Thymus (tissue), 11 donors: ENCODE data around the gene PCP4. TPM values are rescaled to one million over a fixed set of nuclear protein-coding genes. Genes with fewer than 3 reads are reported as not detected.

Experiments
- DNase-seq, 9 donors: peaks; one replicate each; pipeline ENCODE4 v3.0.0-alpha.2; 2013; ENCODE audit warnings: low spot score in 9 of 9, low read depth in 6 of 9, missing footprints in 1 of 9
- H3K27ac ChIP-seq, 2 donors: one replicate each; pipeline ENCODE4 v1.5.1; 2013; ENCODE audit warnings: control low read depth in 1 of 2, low read depth in 1 of 2, low read length in 1 of 2, mild to moderate bottlenecking in 1 of 2, moderate library complexity in 1 of 2
- H3K27me3 ChIP-seq, 2 donors: one replicate each; pipeline ENCODE4 v1.5.1; 2013; ENCODE audit warnings: low read length in 1 of 2; ENCODE audit not compliant: control insufficient read depth in 2 of 2, insufficient read depth in 1 of 2
- H3K36me3 ChIP-seq, 2 donors: one replicate each; pipeline ENCODE4 v1.5.1; 2013; ENCODE audit warnings: low read length in 1 of 2, mild to moderate bottlenecking in 1 of 2, moderate library complexity in 1 of 2; ENCODE audit not compliant: control insufficient read depth in 2 of 2, insufficient read depth in 2 of 2
- H3K4me1 ChIP-seq, 2 donors: one replicate each; pipeline ENCODE4 v1.5.1; 2013; ENCODE audit warnings: low read length in 2 of 2; ENCODE audit not compliant: control insufficient read depth in 2 of 2, insufficient read depth in 2 of 2
- H3K4me3 ChIP-seq, 2 donors: one replicate each; pipeline ENCODE4 v1.5.1; 2013; ENCODE audit warnings: low read length in 2 of 2, control low read depth in 1 of 2, mild to moderate bottlenecking in 1 of 2
- H3K9me3 ChIP-seq, 2 donors: one replicate each; pipeline ENCODE4 v1.5.1; 2013; ENCODE audit warnings: low read length in 1 of 2, mild to moderate bottlenecking in 1 of 2; ENCODE audit not compliant: control insufficient read depth in 2 of 2, insufficient read depth in 1 of 2
- WGBS: extraction: QIAGEN DNeasy Blood & Tissue Kit; methylation state at CpG from one replicate; pipeline ENCODE4 v1.1.7; 2013; 5-methylcytosine and 5-hydroxymethylcytosine counted together
- polyA plus RNA-seq: library from polyadenylated mRNA; stranded (reverse); fragments of 200-250 nt; gene quantifications from one replicate; pipeline ENCODE4 v1.2.3, GENCODE V29; 2013
- total RNA-seq: library from RNA; stranded (reverse); fragments of 120-200 nt; gene quantifications from one replicate; pipeline ENCODE4 v1.2.4, GENCODE V29; 2013
- donor health status: healthy.

Gene PCP4
- total and polyA plus RNA-seq, 2 donors, result 2.1 to 13.1 TPM

DNA sequence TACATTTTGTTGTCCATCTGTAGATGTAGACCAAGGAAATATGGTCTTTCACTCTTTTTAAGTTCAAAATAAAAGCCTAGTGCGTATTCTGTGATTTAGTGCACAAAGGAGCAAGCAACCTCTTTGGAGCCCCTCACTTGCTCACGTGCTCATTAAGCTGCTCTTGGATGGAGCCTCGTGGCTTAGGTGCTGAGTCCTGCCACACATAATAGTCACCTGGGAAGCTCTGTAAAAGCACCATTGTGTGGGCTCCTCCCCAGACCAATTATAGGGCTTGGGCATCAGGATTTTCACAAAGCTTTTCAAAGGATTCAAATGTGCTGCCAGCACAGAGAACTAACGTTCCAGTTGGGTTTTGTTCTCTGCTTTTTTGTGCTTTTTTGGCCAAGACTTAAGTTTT, 85.0 kb downstream of the PCP4 start:
- H3K27me3 ChIP-seq, result no peaks in the 10 kb centered on the region
- no peak overlapping the region for H3K27ac ChIP-seq
- no peak for DNase-seq
- whole genome bisulfite sequencing, result 75% methylated on average over 4 of the region's 4 CpGs
- H3K36me3 ChIP-seq, result no peaks in the 10 kb centered on the region
- H3K4me3 ChIP-seq, result no peak overlapping the region
- H3K4me1 ChIP-seq, result no peaks in the 10 kb centered on the region
- H3K9me3 ChIP-seq, result no peaks in the 10 kb centered on the region

- H3K36me3 ChIP-seq, result no peaks in the 10 kb centered on the region
- H3K27ac ChIP-seq, result no peak overlapping the region
- no peaks in the 10 kb centered on the region for H3K9me3 ChIP-seq
- no peak overlapping the region for H3K4me3 ChIP-seq
- H3K4me1 ChIP-seq, result no peaks in the 10 kb centered on the region
- H3K27me3 ChIP-seq, result no peaks in the 10 kb centered on the region
- DNase-seq, result no peak
- 84% methylated on average over 10 of the region's 10 CpGs for WGBS
Measured at GRCh38 chr21:39954570-39954969, 87.3 kb downstream of the PCP4 start.

DNA sequence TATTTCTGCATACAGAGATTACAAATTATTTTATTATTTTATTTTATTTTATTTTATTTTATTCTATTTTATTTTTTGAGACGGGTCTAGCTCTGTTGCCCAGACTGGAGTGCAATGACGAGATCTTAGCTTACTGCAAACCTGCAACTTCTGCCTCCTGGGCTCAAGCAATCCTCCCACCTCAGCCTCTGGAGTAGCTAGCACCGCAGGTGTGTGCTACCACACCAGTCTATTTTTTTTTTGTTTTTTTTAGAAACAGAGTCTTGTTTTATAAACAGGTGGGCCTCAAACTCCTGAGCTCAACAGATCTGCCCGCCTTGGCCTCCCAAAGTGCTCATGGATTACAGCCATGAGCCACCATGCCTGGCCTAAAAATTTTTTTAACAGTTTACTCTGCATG, 88.1 kb downstream of the PCP4 start:
- no peak for DNase-seq
- H3K27ac ChIP-seq, result no peak overlapping the region
- no peaks in the 10 kb centered on the region for H3K27me3 ChIP-seq

GRCh38 chr21:39956586-39956985, 89.3 kb downstream of the PCP4 start:
- H3K27ac ChIP-seq, result no peak overlapping the region
- no peaks in the 10 kb centered on the region for H3K4me1 ChIP-seq
- H3K9me3 ChIP-seq, result no peaks in the 10 kb centered on the region
- WGBS, result 96% methylated on average over 4 of the region's 4 CpGs
- H3K4me3 ChIP-seq, result no peak overlapping the region
- DNase-seq, result no peak
- no peaks in the 10 kb centered on the region for H3K36me3 ChIP-seq
- no peaks in the 10 kb centered on the region for H3K27me3 ChIP-seq

More for the DNA sequence above, 88.1 kb downstream of the PCP4 start:
- H3K36me3 ChIP-seq, result no peaks in the 10 kb centered on the region
- no peaks in the 10 kb centered on the region for H3K4me1 ChIP-seq
- no peaks in the 10 kb centered on the region for H3K9me3 ChIP-seq
- 93% methylated on average over 4 of the region's 4 CpGs for WGBS
- H3K4me3 ChIP-seq, result no peak overlapping the region

DNA sequence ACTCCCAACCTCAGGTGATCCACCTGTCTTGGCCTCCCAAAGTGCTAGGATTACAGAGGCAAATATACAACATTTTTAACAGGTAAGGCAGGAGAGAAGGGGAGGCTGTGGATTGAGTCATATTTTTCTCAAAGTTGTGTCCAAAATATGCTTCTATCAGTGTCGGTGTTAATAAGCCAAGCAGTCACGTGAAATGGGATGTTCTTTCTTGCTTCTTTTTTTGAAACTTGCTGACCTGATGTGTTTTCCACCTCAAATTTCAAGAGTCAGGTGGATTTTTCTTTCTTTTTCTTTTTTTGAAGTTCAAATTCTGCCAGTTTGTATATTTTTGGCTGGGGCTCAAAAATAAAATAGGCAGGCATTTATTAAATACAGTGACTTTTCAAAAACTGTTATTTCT, 91.5 kb downstream of the PCP4 start:
- no peaks in the 10 kb centered on the region for H3K36me3 ChIP-seq
- no peaks in the 10 kb centered on the region for H3K27me3 ChIP-seq
- no peaks in the 10 kb centered on the region for H3K4me1 ChIP-seq
- no peak for DNase-seq
- H3K9me3 ChIP-seq, result no peaks in the 10 kb centered on the region
- no peak overlapping the region for H3K4me3 ChIP-seq
- no peak overlapping the region for H3K27ac ChIP-seq
- WGBS, result 94% methylated on average over 2 of the region's 2 CpGs

DNA sequence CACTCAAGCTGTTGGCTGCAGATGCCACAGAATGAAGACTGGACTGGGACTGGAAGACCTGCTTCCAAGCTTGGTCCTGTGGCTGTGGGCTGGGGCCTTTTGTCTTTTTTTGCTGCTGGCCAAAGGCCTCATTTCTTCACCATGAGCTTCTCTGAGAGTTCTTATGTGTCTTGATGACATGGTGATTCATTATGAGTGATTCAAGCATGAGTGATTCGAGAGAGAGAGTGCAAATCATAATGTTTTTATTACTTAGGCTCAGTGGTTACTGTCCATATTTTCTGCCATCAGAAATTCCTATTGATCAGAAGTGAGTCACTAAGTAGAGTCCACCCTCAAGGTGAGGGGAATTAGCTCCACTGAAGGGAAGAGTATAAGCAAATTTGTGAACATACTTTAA, 94.0 kb downstream of the PCP4 start:
- Histone ChIP-seq H3K27ac (no peak overlapping the region), H3K36me3 (no peaks in the 10 kb centered on the region), H3K4me3 (no peak overlapping the region), H3K4me1 (no peaks in the 10 kb centered on the region), H3K9me3 (no peaks in the 10 kb centered on the region), H3K27me3 (no peaks in the 10 kb centered on the region)
- 81% methylated on average over 1 of the region's 1 CpG for WGBS
- DNase-seq, result no peak

GRCh38 chr21:39965026-39965425, 97.8 kb downstream of the PCP4 start:
- H3K4me1 ChIP-seq, result no peaks in the 10 kb centered on the region
- H3K27me3 ChIP-seq, result no peaks in the 10 kb centered on the region
- H3K4me3 ChIP-seq, result no peak overlapping the region
- no peak overlapping the region for H3K27ac ChIP-seq
- WGBS, result 97% methylated on average over 1 of the region's 1 CpG
- peaks cover 0 to 4% of the 10 kb centered on the region in 2 donors for H3K9me3 ChIP-seq
- no peak for DNase-seq
- H3K36me3 ChIP-seq, result no peaks in the 10 kb centered on the region

DNA sequence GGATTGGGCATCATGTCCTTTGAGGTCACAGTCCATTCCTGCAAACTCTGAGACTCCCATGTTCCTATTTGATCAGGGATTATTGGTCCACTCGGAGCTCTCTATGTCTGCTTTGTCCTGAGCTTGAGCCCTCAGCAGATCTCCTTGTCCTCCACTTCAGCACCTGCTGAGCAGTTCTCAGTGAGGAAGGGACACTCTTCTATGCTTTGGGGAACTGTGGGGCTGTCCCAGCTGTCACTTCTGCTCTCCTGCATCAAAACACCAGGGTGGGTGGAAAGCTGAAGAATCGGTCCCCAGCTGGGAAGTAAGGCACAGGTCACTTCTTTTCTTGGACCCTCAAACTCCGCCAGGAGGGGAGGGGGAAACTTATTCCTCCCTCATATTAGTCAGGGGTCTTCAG, 99.5 kb downstream of the PCP4 start:
- Histone ChIP-seq H3K4me3 (no peak overlapping the region), H3K4me1 (no peaks in the 10 kb centered on the region), H3K9me3 (peaks cover 0 to 4% of the 10 kb centered on the region in 2 donors), H3K36me3 (no peaks in the 10 kb centered on the region), H3K27ac (no peak overlapping the region), H3K27me3 (no peaks in the 10 kb centered on the region)
- whole genome bisulfite sequencing, result 89% methylated on average over 3 of the region's 3 CpGs
- DNase-seq, result no peak

DNA sequence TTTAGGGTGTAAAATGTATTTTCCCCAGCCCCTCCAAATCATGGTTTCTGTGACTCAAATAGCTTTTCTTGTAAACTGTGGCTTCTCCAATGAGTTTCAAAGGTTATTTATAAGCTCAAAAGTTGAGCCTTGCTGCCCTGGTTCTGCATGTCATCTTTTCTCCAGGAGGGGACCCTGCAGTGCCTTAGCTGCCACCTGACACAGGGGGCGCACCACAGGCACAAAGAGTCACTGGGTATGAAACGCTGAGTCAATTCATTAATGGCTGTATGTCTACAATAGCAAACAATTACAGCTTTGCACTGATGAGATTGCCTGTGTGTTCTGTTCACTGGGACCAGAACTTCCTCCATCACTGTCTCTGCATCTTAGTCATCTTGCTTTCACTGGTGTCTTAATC, 100.8 kb downstream of the PCP4 start:
- DNase-seq, result no peak
- H3K27ac ChIP-seq, result no peak overlapping the region
- 95% methylated on average over 2 of the region's 2 CpGs for WGBS
- no peaks in the 10 kb centered on the region for H3K36me3 ChIP-seq
- H3K4me3 ChIP-seq, result no peak overlapping the region
- H3K9me3 ChIP-seq, result peaks cover 0 to 4% of the 10 kb centered on the region in 2 donors
- no peaks in the 10 kb centered on the region for H3K4me1 ChIP-seq
- H3K27me3 ChIP-seq, result no peaks in the 10 kb centered on the region
